GM18867 (cell line): ENCODE measurements around the gene GABBR2.

Experiments
- ATAC-seq: cut with Tn5 transposase; IDR thresholded peaks from one replicate; pipeline ENCODE4 v1.9.1; 2021; ENCODE audit warnings: mild to moderate bottlenecking, moderate library complexity; ENCODE audit not compliant: unreplicated experiment

Gene GABBR2

DNA sequence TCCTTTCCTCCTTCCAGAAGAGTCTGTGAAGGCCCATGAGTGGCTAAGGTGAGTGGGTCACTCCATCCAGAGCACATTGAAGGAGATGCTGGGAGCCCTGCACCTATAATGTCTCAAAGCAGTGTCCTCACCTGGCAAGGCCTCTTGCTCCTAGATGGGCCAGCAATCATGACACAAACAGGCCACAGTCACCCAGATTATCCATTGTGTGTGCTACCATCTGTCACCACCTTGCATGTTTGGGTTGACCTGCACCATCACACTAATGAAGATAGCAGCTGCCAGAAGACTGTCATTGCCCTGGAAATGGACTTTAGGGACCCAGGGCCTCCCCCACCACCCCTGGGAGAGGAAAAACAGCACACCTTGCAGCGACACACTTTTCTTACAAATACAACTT is 69.6 kb downstream of the GABBR2 start:
- no peak for ATAC-seq

DNA sequence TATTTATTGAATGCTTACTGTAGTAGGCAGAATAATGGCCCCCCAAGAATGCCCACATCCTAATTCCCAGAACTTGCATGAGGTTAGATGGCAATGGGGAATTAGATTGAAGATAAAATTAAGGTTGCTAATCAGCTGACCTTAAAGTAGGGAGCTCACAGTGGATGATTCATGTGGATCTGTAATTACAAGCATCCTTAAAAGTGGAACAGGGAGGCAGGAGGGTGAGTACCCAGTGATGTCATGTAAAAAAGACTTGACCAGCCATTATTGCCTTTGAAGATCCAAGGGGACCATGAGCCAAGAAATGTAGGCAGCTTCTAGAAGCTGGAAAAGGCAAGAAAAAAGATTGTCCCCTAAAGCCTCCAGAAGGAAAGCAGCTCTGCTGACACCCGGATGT is 71.4 kb downstream of the GABBR2 start:
- no peak for ATAC-seq

- no peak for ATAC-seq
Measured at GRCh38 chr9:98635374-98635773, 73.4 kb downstream of the GABBR2 start.

DNA sequence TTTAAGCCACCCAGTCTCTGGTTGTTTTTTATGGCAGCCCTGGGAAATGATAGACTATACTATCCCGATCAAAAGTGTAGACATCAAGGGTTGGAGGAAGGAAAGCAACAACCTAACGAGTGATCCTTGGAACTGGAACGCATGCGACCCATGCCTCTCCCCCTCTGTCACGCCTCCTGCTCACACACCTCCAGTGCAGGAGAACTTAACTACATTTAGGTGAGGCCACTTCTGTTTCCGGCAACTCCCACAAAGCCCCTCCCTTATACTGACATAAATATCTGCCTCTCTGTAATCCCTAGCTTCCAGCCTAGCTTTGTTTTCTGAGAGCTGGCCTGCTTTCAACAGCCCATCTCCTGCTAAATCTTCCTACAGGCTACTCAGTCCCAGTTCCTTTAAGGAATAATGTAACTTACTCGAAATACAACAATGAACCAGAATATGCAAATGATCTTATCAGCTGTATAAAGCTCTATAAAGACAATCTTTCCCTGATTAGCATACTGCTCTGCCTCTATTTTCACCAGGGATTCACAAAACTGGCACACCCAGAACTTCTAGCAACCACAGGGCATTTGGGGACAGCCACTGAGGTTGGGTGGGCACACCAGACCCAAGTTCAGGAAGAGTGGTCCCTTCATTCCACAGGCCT is 73.9 kb downstream of the GABBR2 start:
- ATAC-seq = no peak

DNA sequence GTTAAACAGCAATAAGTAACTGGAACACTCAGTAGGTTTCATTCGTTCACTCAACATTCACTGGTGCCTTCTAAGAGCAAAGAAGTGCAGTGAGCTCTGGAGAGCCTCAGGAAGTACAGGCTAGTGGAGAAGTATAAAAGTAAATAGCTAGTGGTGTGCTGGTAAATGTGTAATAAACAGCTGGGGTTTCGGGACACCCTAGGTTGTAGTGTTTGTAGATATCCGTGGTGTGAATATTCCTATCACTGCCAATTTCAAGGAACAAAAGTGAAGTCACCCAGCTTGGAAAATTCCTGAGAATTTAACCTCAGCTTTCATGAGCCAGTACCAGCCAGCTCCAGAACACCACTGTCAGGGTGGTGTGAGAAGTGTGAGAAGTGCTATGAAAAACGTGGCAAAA is 75.9 kb downstream of the GABBR2 start:
- no peak for ATAC-seq

DNA sequence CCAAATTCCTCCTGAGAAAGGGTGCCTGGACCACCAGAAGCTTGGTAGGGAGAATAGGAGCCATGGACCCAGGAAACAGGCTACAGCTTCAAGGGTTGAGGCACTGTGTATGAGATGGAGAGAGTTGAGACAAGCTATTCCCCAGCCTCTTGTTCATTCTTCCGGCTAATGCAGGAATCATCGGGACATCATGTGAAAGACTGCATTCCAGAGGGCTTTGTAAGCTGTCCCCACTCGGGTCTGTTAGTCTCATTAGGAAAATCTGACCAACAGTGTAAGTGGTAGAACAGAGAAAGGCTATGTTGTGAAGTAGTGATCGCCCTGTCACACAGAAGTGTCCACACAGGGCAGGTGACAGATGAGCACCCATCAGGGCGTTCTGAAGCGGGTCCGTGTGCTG is 81.4 kb downstream of the GABBR2 start:
- ATAC-seq = no peak

GRCh38 chr9:98625728-98626127 is 83.0 kb downstream of the GABBR2 start:
- ATAC-seq = no peak

- no peak for ATAC-seq
Measured at GRCh38 chr9:98619788-98620187, 88.9 kb downstream of the GABBR2 start.

DNA sequence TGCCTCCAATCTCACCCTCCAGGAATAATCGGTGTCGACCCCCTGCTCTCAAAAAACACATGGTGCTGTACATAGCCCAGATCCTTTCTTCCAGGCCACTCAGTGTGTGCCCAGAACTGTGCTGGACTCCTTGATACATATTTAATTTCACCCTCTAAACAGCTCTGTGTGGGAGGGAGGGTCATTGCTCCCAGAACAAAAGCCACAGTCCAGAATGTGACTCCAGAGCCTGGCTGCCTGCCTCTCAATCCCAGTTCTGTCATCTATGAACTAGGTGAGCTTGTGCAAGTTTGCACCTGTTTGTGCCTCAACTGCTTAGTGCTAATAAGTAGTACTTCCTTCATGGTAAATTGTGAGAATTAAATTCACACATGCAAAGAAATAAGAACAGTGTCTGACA is 93.1 kb downstream of the GABBR2 start:
- ATAC-seq = no peak

- ATAC-seq = no peak
Measured at GRCh38 chr9:98614941-98615340, 93.8 kb downstream of the GABBR2 start.

GRCh38 chr9:98612061-98612752 is 96.5 kb downstream of the GABBR2 start:
- ATAC-seq = no peak

DNA sequence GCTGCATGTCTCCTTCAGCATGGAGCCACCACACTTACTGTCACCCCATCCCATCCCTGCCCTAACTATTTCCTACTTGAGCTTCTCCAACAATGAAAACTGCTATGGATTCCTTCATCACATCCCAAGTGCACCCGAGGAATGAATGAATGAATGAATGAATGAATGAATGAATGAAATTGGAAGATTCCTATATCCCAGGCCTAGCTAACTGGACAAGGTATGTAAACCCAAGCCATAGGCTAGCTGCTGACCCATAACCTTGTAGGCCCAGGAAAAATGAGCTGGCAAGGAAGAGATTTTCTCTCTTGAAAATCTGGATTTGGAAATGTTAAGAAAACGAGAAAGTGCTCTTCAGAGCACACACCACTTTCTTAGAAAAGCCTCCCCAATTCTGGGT is 97.4 kb downstream of the GABBR2 start:
- ATAC-seq = no peak

DNA sequence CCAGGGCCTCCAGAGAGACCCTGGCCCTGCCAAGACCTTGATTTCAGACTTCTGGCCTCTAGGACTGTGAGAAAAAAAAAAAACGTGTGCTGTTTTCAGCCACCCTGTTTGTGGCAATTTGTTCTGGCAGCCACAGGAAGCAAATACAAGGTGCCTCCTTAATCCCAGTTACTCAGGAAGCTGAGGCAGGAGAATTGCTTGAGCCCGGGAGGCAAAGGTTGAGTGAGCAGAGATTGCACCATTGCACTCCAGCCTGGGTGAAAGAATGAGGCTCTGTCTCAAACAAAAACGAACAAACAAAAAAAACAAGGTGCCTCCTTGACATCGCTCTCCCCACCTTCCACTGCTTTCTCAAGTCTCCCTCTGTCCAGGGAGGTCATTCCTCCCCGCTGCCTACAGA is 98.0 kb downstream of the GABBR2 start:
- no peak for ATAC-seq

DNA sequence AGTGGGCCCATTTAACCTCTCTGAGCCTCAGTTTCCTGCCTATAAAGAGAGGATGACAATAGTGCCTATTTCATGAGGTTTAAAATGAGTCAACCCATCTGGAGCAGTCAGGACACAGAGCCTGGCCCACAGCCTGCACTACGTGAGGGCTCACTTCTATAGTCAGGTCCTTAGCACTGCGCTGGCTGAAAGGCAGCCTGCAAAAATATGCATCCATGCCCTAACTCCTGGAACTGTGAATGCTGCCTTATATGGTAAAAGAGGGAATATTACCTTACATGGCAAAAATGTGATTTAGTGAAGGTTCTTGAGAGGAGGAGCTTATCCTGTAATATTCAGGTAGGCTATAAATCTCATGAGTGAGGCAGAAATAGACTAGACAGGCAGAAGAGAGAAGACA is 98.5 kb downstream of the GABBR2 start:
- ATAC-seq = no peak

GRCh38 chr9:98609646-98610045 is 99.1 kb downstream of the GABBR2 start:
- no peak for ATAC-seq

- ATAC-seq = no peak
Measured at GRCh38 chr9:98607787-98608186, 100.9 kb downstream of the GABBR2 start.

GRCh38 chr9:98607152-98607551 is 101.6 kb downstream of the GABBR2 start:
- no peak for ATAC-seq

GRCh38 chr9:98606730-98607129 is 102.0 kb downstream of the GABBR2 start:
- ATAC-seq = no peak

DNA sequence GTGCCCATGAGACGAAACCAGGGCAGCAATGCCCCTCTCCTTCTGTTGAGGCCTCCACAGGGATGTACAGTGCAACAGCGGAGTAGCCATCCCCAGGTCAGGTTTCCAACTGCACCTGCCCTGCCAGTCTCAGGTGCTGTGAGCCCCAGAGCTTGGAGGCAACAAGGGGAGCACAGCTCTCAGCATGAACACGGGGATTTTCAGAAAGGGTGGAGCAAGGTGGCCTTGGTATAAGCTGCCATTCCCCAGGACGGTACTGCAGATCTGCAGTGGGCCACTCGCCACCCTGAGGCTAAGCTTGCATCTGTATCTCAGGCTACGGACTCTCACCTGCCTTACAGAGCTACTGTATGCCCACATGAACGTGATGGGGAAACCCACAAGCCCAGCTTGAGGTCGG is 103.6 kb downstream of the GABBR2 start:
- ATAC-seq = no peak

GRCh38 chr9:98603821-98604383 is 104.8 kb downstream of the GABBR2 start:
- ATAC-seq = no peak

DNA sequence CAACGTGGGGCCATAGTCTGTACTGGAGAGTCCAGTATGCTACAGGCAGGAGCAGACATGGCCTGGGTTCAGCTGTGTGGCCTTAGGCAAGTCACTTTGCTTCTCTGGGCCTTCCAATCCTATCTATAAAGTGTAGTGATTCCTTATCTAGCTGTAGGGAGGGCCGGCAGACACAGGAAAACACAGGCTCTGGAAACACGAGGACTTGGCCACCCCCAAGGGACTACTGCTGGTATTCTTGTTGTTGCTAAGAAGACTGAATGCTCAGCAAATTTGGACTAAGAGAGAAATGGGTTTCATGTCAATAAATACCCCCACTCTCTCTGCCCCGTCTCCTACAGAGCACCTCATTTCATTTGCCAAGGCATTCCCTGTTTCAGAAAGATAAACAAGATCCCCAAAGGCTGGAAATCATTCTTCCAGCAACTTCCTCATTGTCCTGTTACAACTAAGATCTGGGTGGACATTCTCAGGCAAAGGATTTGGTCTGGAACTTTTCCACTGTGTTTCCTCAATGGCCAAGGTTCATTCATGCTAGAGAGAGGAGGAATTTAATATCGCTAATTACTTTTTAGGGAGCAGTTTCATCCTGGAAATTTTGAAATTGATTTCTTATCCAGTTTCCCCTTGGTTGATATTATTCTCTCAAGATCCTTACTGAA is 105.8 kb downstream of the GABBR2 start:
- ATAC-seq = no peak

DNA sequence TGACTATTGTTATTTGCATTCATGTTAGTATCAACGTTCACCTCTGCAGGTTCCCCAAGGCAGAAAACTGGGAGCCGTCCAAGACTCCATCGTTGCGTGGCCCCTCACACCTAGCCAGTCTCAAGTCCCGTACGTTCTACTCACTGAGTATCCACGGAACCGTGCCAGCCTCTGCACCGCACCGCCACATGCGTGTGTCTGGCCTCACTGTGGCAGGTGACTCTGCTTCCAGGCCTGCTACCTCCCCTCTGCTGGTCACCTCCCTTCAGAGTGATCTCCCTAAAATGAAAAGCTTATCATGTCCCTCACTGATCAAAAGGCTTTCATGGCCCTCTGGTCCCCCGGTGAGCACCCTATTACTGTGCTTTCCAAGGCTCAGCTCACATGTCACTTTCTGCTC is 108.1 kb downstream of the GABBR2 start:
- ATAC-seq = no peak
